Endothelial cell of umbilical vein (primary cell): Measurements from ENCODE around the gene DNAH11. TPM values are rescaled to one million over a fixed set of nuclear protein-coding genes. Genes with fewer than 3 reads are reported as not detected.

Experiments used
- BruUV-seq: library from RNA; stranded (reverse); fragments of 400-500 nt; replicated peaks from 2 replicates; lab custom pipeline; 2021; lab: Mats Ljungman, UMichigan
- CTCF ChIA-PET: fragments of 300-600, 350-600 bp; sonication (Branson Sonifier 250); formaldehyde crosslinking; loops from one replicate; lab custom pipeline; 2021; ENCODE audit warnings: antibody characterized with exemption, inconsistent platforms; lab: Charles Lee
- POLR2A ChIA-PET: fragments of 300-600, 350-600 bp; sonication (Branson Sonifier 250); formaldehyde crosslinking; loops from one replicate; lab custom pipeline; 2021; ENCODE audit warnings: antibody characterized with exemption, inconsistent platforms; lab: Charles Lee
- DNase-seq: peaks from one replicate; pipeline ENCODE4 v3.0.0-alpha.2; 2011; ENCODE audit warnings: low read depth, low spot score
- FAIRE-seq: peaks from 2 replicates; lab custom pipeline; 2011; peaks lifted over from hg19 to GRCh38; lab: Jason Lieb, UNC
- H2AFZ ChIP-seq: 2 replicates; pipeline ENCODE4 v1.6.0; 2012; ENCODE audit warnings: low read depth, low read length, control low read depth, inconsistent platforms
- H3K27ac ChIP-seq: 2 replicates; pipeline ENCODE4 v1.5.1; 2011; ENCODE audit warnings: low read depth, mild to moderate bottlenecking, control low read depth, low read length, moderate library complexity; ENCODE audit not compliant: insufficient read depth
- H3K27me3 ChIP-seq, 2 experiments: 2 replicates each; pipeline versions ENCODE4 v1.6.0 to v1.6.1; 2011; ENCODE audit warnings: low read length in 2 of 2, mixed read lengths in 1 of 2; ENCODE audit not compliant: control insufficient read depth in 2 of 2, insufficient read depth in 2 of 2
- H3K36me3 ChIP-seq, 2 experiments: 2 replicates in 1 of 2; 3 replicates in 1 of 2; pipeline ENCODE4 v1.5.1; 2011; ENCODE audit warnings: low read length in 2 of 2, mild to moderate bottlenecking in 1 of 2, moderate library complexity in 1 of 2; ENCODE audit not compliant: control insufficient read depth in 2 of 2, insufficient read depth in 2 of 2; ENCODE audit errors: extremely low read depth in 1 of 2
- H3K4me1 ChIP-seq: 3 replicates; pipeline ENCODE4 v1.5.1; 2011; ENCODE audit warnings: mild to moderate bottlenecking, low read length; ENCODE audit not compliant: control insufficient read depth, insufficient read depth; ENCODE audit errors: extremely low read depth
- H3K4me2 ChIP-seq: 2 replicates; pipeline ENCODE4 v1.6.1; 2011; ENCODE audit warnings: low read length, control low read depth, mixed read lengths; ENCODE audit not compliant: insufficient read depth
- H3K4me3 ChIP-seq, 3 experiments: fragments of 200-600 bp in 1 of 3; sonication (generic), shearing (Covaris generic) in 1 of 3; replicated peaks in 1 of 3; 2 replicates each; pipeline ENCODE4 v1.5.1; 2011 to 2016; ENCODE audit warnings: control low read depth in 3 of 3, low read length in 3 of 3, mild to moderate bottlenecking in 2 of 3, inconsistent platforms in 1 of 3, low read depth in 1 of 3, moderate library complexity in 1 of 3; ENCODE audit not compliant: insufficient read depth in 1 of 3
- H3K79me2 ChIP-seq: 2 replicates; pipeline ENCODE4 v1.6.0; 2012; ENCODE audit warnings: low read length, inconsistent platforms; ENCODE audit not compliant: control insufficient read depth, insufficient read depth
- H3K9ac ChIP-seq: replicated peaks from 2 replicates; pipeline ENCODE3; 2011; ENCODE audit warnings: low read length, control low read depth; ENCODE audit not compliant: insufficient read depth; ENCODE audit errors: extremely low read depth
- H3K9me1 ChIP-seq: replicated peaks from 3 replicates; pipeline ENCODE4 v1.6.0; 2011; ENCODE audit warnings: mild to moderate bottlenecking, low read length; ENCODE audit not compliant: control insufficient read depth, insufficient read depth; ENCODE audit errors: extremely low read depth
- H3K9me3 ChIP-seq: replicated peaks from 2 replicates; pipeline ENCODE4 v1.5.1; 2012; ENCODE audit warnings: low read length, inconsistent platforms; ENCODE audit not compliant: control insufficient read depth, insufficient read depth
- H4K20me1 ChIP-seq: replicated peaks from 2 replicates; pipeline ENCODE3; 2011; ENCODE audit warnings: mild to moderate bottlenecking, low read length; ENCODE audit not compliant: control insufficient read depth, insufficient read depth; ENCODE audit errors: extremely low read depth
- EZH2 ChIP-seq: IDR thresholded peaks from 2 replicates; pipeline ENCODE4 v1.6.1; 2012; ENCODE audit warnings: borderline replicate concordance, low read depth, mild to moderate bottlenecking, moderate library complexity, low read length, inconsistent platforms; ENCODE audit not compliant: severe bottlenecking
- FOS ChIP-seq: IDR thresholded peaks from 2 replicates; pipeline ENCODE4 v1.6.1; 2011; ENCODE audit warnings: mild to moderate bottlenecking, low read length, moderate library complexity, borderline replicate concordance; ENCODE audit not compliant: insufficient read depth
- GATA2 ChIP-seq: IDR thresholded peaks from 2 replicates; pipeline ENCODE4 v1.7.0; 2011; ENCODE audit warnings: low read depth, mild to moderate bottlenecking, moderate library complexity, mixed read lengths, low read length; ENCODE audit not compliant: insufficient read length, insufficient read depth
- JUN ChIP-seq: IDR thresholded peaks from 2 replicates; pipeline ENCODE4 v1.6.1; 2011; ENCODE audit warnings: borderline replicate concordance, low read depth; ENCODE audit not compliant: insufficient read length, insufficient read depth
- MYC ChIP-seq: IDR thresholded peaks from one replicate; pipeline ENCODE4 v1.6.1; 2011; ENCODE audit warnings: mild to moderate bottlenecking, low read depth, low read length
- POLR2A ChIP-seq: IDR thresholded peaks from 2 replicates; pipeline ENCODE4 v1.6.1; 2012; ENCODE audit warnings: low read depth, mild to moderate bottlenecking, control low read depth, low read length
- POLR2AphosphoS5 ChIP-seq: IDR thresholded peaks from 2 replicates; pipeline ENCODE4 v1.6.1; 2012; ENCODE audit warnings: low read depth, mild to moderate bottlenecking, control low read depth, low read length, moderate library complexity; ENCODE audit not compliant: insufficient read depth
- dilution Hi-C: fragments of 300-500 bp; cut with MboI; formaldehyde crosslinking; loops from one replicate; pipeline ENCODE4 v1.15.0; 2019; ENCODE audit warnings: low sequenced_read_pairs; ENCODE audit not compliant: extremely low pct_ligation_motif_present
- intact Hi-C: fragments of 100-400 bp; cut with micrococcal nuclease; formaldehyde crosslinking; loops from one replicate; pipeline ENCODE4 v1.10.0; 2022
- polyA plus RNA-seq, 4 experiments: library from polyadenylated mRNA; depleted of rRNA in 3 of 4; stranded (reverse) in 3 of 4; unstranded in 1 of 4; fragments of >200 nt; gene quantifications; 2 replicates each; pipeline versions ENCODE4 v1.2.1 to v1.2.3, GENCODE V29; 2011 to 2012; ENCODE audit warnings: missing spikeins in 1 of 4
- total RNA-seq: library from RNA; stranded (reverse); gene quantifications from 2 replicates; pipeline ENCODE4 v1.2.3, GENCODE V29; 2021
- TF ChIP-seq, protein P1 (sequence below), 2 donors: IDR thresholded peaks; 1 replicate in 1 of 2; 2 replicates in 1 of 2; pipeline ENCODE4 v1.5.1; 2011; ENCODE audit warnings: low read length in 2 of 2, mild to moderate bottlenecking in 2 of 2, moderate library complexity in 2 of 2, control low read depth in 1 of 2, inconsistent platforms in 1 of 2, low read depth in 1 of 2; ENCODE audit not compliant: insufficient read depth in 1 of 2; ENCODE audit errors: extremely low read depth in 1 of 2
- TF ChIP-seq, protein P2 (sequence below): IDR thresholded peaks from 2 replicates; pipeline ENCODE4 v1.6.1; 2011; ENCODE audit not compliant: insufficient read depth, insufficient read length

The DNAH11 gene
- total and polyA plus RNA-seq, 2 donors (not counting 3 experiments of a cell fraction or from before 2014, with no cell fraction given) = 0.69 to 0.91 TPM

- TF ChIP-seq JUN = no peak
- TF ChIP-seq MYC = no peak
- TF ChIP-seq, protein P1, sequence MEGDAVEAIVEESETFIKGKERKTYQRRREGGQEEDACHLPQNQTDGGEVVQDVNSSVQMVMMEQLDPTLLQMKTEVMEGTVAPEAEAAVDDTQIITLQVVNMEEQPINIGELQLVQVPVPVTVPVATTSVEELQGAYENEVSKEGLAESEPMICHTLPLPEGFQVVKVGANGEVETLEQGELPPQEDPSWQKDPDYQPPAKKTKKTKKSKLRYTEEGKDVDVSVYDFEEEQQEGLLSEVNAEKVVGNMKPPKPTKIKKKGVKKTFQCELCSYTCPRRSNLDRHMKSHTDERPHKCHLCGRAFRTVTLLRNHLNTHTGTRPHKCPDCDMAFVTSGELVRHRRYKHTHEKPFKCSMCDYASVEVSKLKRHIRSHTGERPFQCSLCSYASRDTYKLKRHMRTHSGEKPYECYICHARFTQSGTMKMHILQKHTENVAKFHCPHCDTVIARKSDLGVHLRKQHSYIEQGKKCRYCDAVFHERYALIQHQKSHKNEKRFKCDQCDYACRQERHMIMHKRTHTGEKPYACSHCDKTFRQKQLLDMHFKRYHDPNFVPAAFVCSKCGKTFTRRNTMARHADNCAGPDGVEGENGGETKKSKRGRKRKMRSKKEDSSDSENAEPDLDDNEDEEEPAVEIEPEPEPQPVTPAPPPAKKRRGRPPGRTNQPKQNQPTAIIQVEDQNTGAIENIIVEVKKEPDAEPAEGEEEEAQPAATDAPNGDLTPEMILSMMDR (IDR thresholded peaks at IDR 0.05; ENCODE audit: extremely low read depth in 1 of 2, insufficient read depth in 1 of 2, low read depth in 1 of 2, low read length in 2 of 2) = no peak
- TF ChIP-seq, protein P2, sequence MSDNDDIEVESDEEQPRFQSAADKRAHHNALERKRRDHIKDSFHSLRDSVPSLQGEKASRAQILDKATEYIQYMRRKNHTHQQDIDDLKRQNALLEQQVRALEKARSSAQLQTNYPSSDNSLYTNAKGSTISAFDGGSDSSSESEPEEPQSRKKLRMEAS = no peak
- TF ChIP-seq POLR2A = no peak
- TF ChIP-seq EZH2 = no peak
- TF ChIP-seq POLR2AphosphoS5 = no peak
- TF ChIP-seq FOS = no peak
- TF ChIP-seq GATA2 = no peak
- H3K4me1 ChIP-seq = no peaks in the 10 kb centered on the region
- FAIRE-seq = no peak
- no peak overlapping the region for H3K4me2 ChIP-seq
- ChIA-PET CTCF (no interaction called here), POLR2A (no interaction called here)
- H2AFZ ChIP-seq = no peak overlapping the region
- no peaks in the 10 kb centered on the region for H3K27me3 ChIP-seq
- H3K36me3 ChIP-seq = no peaks in the 10 kb centered on the region
- no peaks in the 10 kb centered on the region for H3K79me2 ChIP-seq
- no peak overlapping the region for H3K27ac ChIP-seq
- no peaks in the 10 kb centered on the region for H3K9me3 ChIP-seq
- intact Hi-C loops = no loop called here
- no TSS peak for BruUV-seq
- no peak for DNase-seq
- H3K9ac ChIP-seq = no peak overlapping the region
- no peaks in the 10 kb centered on the region for H4K20me1 ChIP-seq
- dilution Hi-C loops = no loop called here
- no peak overlapping the region for H3K4me3 ChIP-seq
- no peaks in the 10 kb centered on the region for H3K9me1 ChIP-seq
These were observed 174.5 kb downstream of the DNAH11 start for GRCh38 chr7:21717323-21717722.
